Lower leg skin (tissue), 3 donors: ENCODE data around the gene ZBTB20.

Experiments used
- CTCF ChIP-seq, 3 donors: fragments of 450-650 bp; IDR thresholded peaks; one replicate each; pipeline ENCODE4 v1.5.1; 2016; ENCODE audit warnings: antibody characterized with exemption in 3 of 3, mild to moderate bottlenecking in 3 of 3, moderate library complexity in 2 of 3
- POLR2A ChIP-seq, 2 donors: fragments of 450-650 bp; IDR thresholded peaks; one replicate each; pipeline ENCODE4 v1.6.1; 2016 to 2017; ENCODE audit warnings: antibody characterized with exemption in 2 of 2, mild to moderate bottlenecking in 1 of 2, moderate library complexity in 1 of 2

GRCh38 chr3:114539525-114539924 is 607.6 kb downstream of the ZBTB20 start:
- no peak for TF ChIP-seq CTCF (IDR thresholded peaks at IDR 0.05)
- TF ChIP-seq POLR2A (IDR thresholded peaks at IDR 0.05) = no peak
